Measurements from ENCODE around the gene CDH4. TPM values are rescaled to one million over a fixed set of nuclear protein-coding genes. Genes with fewer than 3 reads are reported as not detected.
A peak's percentile ranks its signal among the peaks of the same experiment; 100 is the strongest.

CDH4 gene
- total RNA-seq, 1 experiment from 2014 or later: 3.9 TPM

DNA sequence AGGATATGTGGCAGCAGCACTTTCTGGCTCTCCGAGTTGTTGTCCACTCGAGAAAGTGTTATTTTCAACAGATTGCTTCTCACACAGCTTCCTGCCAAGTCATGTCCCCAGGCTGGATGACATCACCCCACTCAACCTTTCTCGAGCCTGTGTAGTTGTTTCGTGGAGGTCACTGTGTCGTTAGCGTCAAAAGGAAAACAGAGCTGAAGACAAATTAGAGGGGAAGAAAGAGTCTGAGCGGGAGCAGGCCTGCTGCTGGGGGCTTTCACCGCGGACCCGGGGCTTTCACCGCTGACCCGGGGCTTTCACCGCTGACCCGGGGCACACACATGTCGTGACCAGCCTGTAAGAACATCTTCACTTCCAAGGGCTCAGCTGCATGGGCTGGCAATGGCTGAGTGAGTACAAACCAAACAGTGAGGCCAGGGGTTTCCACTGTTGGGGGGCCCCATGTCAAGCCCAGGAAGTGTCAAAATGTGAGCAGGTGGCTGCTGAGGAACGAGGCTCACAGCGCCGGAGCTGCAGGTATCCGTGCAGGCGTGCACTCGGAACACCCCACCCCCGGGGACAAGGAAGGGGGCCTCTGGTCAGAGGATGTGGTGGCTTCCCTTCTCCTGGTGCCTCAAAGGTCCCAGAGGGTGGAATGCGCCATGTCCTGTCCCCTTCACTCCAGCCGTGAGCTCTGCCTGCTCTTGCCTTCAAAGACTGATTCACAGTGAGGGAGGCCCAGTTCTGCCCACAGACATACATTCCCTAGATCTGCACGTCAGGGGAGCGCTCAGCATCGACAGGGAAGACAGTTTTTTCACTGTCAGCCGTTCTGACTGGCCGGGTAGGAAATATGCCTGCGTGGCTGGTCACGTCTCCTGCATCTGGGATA lies 447.7 kb downstream of the CDH4 start:
- Histone ChIP-seq H3K36me3 (replicated peaks; ENCODE audit: control insufficient read depth, insufficient read depth, low read length) (no peaks in the 10 kb centered on the region), H3K27me3 (ENCODE audit: control insufficient read depth, insufficient read depth, low read length) (no peaks in the 10 kb centered on the region; the same call in 1 of the 2 replicates), H3K4me3 (ENCODE audit: insufficient read depth, low read depth, low read length) (no peak overlapping the region)
- no peak for DNase-seq

DNA sequence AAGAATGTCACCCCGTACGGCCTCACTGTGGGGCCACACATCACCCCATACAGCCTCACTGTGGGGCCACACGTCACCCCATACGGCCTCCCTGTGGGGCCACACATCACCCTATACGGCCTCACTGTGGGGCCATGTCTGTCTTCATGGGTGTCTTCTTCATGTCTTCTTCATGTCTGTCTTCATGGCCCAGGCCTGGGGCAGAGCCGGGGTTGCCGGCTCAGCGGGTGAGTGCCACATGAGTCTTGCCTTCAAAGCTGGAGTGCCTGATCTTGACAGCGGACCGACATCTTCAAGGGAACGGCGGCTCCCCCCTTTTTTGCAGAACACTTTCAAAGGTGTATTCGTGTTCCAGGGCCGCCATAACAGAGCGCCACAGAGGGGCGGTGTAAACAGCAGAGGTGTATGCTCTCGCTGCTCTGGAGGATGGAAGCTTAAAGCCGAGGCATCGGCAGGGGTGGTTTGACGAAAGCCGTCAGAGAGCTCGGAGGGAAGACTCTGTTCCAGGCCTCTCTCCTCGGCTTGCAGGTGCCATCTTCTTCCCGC lies 448.6 kb downstream of the CDH4 start:
- DNase-seq: no peak
- no peak overlapping the region for H3K4me3 ChIP-seq (ENCODE audit: insufficient read depth, low read depth, low read length)
- no peaks in the 10 kb centered on the region for H3K36me3 ChIP-seq (replicated peaks; ENCODE audit: control insufficient read depth, insufficient read depth, low read length)
- H3K27me3 ChIP-seq (ENCODE audit: control insufficient read depth, insufficient read depth, low read length): no peaks in the 10 kb centered on the region; the same call in 1 of the 2 replicates

DNA sequence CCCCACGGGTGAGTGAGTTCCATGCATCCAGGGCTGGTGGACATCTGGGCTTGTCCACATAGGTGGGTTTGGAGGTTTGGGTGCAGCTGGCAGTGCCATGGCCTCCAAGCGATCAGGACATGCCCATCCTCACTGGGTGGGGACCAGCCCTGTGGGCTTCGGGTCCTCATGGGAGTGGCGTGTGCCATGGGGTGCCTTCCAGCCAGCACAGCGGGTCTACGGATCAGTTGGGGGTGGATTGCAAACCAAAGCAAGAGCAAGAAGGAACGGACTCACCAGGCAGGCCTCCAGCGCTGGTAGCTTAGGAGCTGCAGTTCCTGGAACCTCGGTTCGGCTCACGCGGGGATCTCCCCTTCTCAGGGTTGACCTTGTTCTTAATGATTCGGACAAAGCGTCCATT lies 449.3 kb downstream of the CDH4 start:
- H3K36me3 ChIP-seq (replicated peaks; ENCODE audit: control insufficient read depth, insufficient read depth, low read length): no peaks in the 10 kb centered on the region
- H3K4me3 ChIP-seq (ENCODE audit: insufficient read depth, low read depth, low read length): no peak overlapping the region
- no peaks in the 10 kb centered on the region; the same call in 1 of the 2 replicates for H3K27me3 ChIP-seq (ENCODE audit: control insufficient read depth, insufficient read depth, low read length)
- DNase-seq: no peak

DNA sequence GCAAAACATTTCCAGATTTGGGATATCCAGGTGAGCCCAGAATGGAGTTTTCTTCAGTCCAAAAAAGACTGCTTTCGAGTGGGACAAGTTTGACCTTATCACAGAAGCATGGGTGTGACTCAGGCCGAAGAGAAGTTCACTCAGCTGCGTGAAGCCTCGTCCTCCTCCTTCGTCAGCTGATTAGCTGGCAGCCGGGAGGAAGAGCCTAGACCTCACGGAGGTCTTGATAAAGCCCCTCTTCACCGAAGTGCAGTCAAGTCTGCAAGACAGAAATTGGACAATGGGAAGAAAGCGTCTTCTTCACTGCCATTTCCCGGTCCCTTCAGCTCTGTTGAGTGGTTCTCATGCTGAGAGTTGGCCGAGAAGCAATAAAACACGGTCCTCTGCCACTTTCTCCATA lies 449.7 kb downstream of the CDH4 start:
- DNase-seq: no peak
- Histone ChIP-seq H3K4me3 (ENCODE audit: insufficient read depth, low read depth, low read length) (no peak overlapping the region), H3K36me3 (replicated peaks; ENCODE audit: control insufficient read depth, insufficient read depth, low read length) (no peaks in the 10 kb centered on the region), H3K27me3 (ENCODE audit: control insufficient read depth, insufficient read depth, low read length) (no peaks in the 10 kb centered on the region; the same call in 1 of the 2 replicates)

DNA sequence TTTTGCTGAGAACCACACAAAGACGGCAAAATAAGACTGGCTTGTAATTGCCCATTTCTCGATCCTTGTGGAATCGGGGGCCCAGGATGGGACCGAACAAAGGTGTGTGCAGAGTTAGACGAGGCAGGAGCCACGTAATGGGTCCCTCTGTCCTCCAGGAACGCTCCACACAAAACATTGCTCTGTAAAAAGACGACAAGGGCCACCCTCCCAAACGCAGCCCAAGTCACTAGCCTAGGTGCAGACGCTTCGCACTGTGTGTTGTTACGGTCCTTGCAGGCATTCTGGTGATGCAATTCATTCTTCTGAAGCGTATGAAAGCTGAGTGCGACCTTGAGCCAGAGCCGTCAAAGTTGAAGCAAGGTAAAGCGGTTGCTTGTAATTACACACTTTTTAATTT lies 450.2 kb downstream of the CDH4 start:
- no peaks in the 10 kb centered on the region for H3K36me3 ChIP-seq (replicated peaks; ENCODE audit: control insufficient read depth, insufficient read depth, low read length)
- H3K27me3 ChIP-seq (ENCODE audit: control insufficient read depth, insufficient read depth, low read length): no peaks in the 10 kb centered on the region; the same call in 1 of the 2 replicates
- no peak for DNase-seq
- H3K4me3 ChIP-seq (ENCODE audit: insufficient read depth, low read depth, low read length): no peak overlapping the region

DNA sequence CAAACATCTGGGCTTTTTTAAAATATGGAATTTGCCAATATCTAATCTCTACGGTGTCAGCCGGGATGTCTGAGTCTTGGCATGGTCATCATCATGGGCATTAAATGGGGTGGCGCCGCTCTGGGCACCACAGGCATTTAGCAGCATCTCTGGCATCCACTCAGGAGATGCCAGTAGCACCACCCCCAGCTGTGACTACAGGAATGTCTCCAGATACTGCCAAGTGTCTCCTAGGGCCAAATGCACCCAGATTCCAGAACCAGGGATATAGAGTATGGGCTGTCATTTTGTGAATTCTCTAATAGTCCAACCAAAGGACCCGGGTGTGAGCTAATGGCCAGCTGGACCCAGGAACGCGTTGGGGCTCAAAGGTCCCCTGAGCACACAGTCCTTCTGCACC lies 452.6 kb downstream of the CDH4 start:
- Histone ChIP-seq H3K4me3 (ENCODE audit: insufficient read depth, low read depth, low read length) (no peak overlapping the region), H3K27me3 (ENCODE audit: control insufficient read depth, insufficient read depth, low read length) (no peaks in the 10 kb centered on the region; the same call in 1 of the 2 replicates), H3K36me3 (replicated peaks; ENCODE audit: control insufficient read depth, insufficient read depth, low read length) (no peaks in the 10 kb centered on the region)
- DNase-seq: no peak

DNA sequence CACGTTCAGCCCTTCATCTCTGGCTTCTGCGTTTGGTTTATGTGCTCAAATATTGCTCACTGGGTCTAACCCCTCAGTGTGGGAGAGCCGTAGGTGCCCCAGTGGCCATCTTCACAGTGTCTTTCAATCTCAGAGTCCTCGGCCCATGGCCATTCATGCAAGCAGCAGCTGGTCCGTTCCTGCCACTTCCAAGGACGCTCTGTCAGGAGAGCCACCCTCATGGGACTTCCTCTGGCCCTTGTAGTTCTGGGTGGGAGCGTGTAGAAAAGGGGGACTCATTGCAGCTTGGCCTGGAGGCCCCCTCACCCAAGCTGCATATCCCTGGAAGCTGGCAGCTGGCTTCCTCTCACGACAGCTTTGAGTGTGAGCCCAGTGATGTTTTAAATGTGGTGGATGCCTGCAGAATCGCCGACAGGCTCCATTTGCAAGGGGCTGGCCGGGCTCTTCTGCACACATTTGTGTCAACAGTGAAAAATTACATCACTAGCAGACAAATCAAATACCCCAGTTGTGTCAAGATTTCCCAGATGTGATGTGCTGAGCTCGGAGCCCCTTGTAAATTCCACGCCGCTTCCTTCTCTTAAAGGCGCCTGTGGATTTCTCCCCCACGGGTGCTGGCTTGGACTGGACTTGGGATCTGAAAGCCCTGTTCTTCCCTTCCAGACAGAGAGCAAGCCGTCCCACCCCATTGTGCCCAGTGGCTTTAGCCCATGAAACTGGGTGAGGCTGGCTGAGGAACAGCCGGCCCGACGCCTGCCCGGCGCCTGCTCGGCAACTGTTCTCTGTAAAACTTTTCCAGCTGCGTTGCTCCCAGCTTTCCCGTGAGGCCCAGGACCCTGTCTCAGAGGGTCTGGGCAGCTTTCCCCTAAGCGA lies 453.6 kb downstream of the CDH4 start:
- Histone ChIP-seq H3K4me3 (ENCODE audit: insufficient read depth, low read depth, low read length) (no peak overlapping the region), H3K36me3 (replicated peaks; ENCODE audit: control insufficient read depth, insufficient read depth, low read length) (no peaks in the 10 kb centered on the region), H3K27me3 (ENCODE audit: control insufficient read depth, insufficient read depth, low read length) (no peaks in the 10 kb centered on the region; the same call in 1 of the 2 replicates)
- DNase-seq: peak; percentile 49

DNA sequence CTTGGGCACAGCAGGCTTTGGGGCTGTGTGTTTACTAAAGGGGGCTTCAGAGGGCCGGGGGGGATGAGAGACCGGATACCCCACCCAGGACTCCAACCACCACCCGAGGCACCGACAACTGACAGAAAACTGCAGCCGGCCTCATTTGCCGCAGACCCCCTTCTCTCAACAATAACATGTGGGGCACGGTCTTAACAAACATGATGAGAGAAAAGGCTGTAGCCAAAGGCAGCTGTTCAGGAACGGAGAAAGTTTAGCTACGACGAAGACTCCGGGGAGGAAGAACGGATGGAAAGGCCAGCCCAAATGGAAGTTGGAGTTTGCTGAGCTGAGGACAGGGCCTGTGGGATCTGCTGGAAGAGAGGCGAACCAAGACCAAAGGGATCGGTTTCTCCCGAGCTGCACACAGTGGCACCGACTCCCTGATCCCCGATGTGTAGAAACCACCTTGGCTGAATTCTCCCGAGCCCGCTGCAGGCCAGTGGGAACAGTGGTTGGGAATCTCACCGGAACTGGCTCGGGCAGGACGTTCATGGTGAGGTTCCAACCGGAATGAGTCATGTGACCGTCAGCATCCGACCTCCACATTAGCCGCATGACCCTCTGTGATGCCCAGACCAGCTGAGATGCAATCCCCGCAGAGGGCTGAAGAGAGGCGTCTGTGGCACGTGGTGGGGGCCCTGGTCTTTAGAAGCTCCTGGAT lies 454.3 kb downstream of the CDH4 start:
- H3K4me3 ChIP-seq (ENCODE audit: insufficient read depth, low read depth, low read length): no peak overlapping the region
- no peaks in the 10 kb centered on the region; the same call in 1 of the 2 replicates for H3K27me3 ChIP-seq (ENCODE audit: control insufficient read depth, insufficient read depth, low read length)
- no peaks in the 10 kb centered on the region for H3K36me3 ChIP-seq (replicated peaks; ENCODE audit: control insufficient read depth, insufficient read depth, low read length)
- DNase-seq: no peak

DNA sequence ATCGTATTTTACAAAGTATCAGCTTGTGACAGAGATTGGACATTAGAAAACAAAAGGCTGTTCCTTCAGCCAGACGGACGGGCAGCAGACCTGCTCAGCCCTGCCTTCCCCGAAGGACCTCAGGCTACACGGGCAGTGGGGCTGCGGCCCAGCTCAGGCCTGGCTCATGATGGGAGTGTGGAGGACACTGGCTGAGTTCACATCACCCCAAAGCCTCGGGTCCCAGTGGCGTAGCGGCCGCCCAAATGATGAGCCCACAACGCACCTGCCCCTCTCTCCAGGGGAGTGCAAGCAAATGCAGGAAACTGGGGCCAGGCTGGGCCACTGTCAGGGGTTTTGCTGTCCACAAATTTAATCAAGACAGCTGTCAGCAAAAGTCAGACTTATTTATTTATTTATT lies 456.8 kb downstream of the CDH4 start:
- DNase-seq: no peak
- Histone ChIP-seq H3K4me3 (ENCODE audit: insufficient read depth, low read depth, low read length) (no peak overlapping the region), H3K27me3 (ENCODE audit: control insufficient read depth, insufficient read depth, low read length) (no peaks in the 10 kb centered on the region), H3K36me3 (replicated peaks; ENCODE audit: control insufficient read depth, insufficient read depth, low read length) (no peaks in the 10 kb centered on the region)

DNA sequence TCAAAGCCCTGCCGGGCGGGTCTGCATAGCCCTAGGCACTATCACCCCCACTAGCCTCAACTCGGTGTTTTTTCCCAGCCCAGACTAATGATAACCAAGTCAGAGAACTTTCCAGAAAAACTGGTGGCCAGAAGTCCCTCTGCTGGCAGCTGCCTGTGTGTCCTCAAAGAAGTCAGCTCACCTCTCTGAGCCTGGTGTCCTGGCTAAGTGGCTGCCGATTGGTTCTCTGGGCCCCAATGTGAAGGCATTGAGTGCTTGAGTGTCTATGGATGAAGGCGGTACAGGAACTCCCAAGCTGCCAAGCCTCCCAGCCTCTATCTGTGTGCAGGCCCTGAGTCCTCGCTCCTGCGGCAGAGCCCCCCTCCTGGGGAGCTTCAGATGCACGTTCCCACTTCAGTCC lies 458.0 kb downstream of the CDH4 start:
- no peaks in the 10 kb centered on the region for H3K36me3 ChIP-seq (replicated peaks; ENCODE audit: control insufficient read depth, insufficient read depth, low read length)
- no peaks in the 10 kb centered on the region for H3K27me3 ChIP-seq (ENCODE audit: control insufficient read depth, insufficient read depth, low read length)
- H3K4me3 ChIP-seq (ENCODE audit: insufficient read depth, low read depth, low read length): no peak overlapping the region
- peak; percentile 52 for DNase-seq

DNA sequence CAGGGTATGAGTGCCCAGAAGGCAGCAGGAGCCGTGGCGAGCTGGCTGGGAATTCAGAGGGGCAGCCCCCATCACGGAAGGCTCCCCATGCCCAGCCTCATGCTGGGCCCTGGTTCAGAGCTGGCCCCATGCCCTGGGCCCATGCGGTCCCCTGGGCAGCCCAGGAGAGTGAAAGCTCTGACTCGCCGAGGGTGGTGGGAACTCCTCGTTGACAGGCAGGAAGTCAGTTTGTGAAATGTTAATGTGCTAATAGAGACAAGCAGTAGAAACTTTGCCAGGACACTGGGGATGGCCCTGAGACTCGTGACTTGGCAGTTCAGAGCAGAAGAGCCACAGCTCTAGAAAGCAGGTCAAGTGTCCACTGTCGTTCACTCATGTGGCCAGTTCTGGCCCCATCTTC lies 460.6 kb downstream of the CDH4 start:
- no peaks in the 10 kb centered on the region for H3K36me3 ChIP-seq (replicated peaks; ENCODE audit: control insufficient read depth, insufficient read depth, low read length)

DNA sequence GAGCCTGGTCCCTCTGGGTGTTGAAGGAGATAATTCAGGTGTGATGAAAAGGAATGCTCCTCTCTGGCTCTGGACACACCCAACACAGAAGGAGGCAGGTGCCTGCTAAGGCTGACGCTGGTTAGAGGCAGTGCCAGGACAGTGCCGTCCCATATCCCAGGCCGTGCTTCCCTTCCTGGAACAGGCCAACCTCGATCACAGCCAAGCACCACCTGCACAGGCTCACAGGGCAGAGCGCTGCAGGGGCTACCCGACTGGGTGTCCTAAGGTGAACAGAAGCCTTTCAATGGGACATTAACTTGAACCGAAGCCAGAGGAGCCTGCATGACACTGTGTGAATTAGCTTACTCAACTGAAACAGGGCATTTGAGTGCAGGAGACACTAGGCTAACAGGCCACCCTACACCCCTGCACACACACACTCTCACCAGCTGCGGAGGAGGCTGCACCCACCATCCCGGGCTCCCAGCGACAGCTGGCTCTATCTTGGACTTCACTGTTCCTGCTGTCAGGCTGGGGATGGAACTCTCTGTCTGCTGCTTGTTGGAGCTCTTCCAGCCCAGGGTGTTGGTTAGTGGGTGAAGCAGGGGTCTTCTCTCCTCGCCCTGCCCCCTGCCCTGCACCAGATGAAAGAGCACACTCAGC lies 466.4 kb downstream of the CDH4 start:
- peak; percentile 47 for DNase-seq
- H3K36me3 ChIP-seq (replicated peaks; ENCODE audit: control insufficient read depth, insufficient read depth, low read length): no peaks in the 10 kb centered on the region
- H3K27me3 ChIP-seq (ENCODE audit: control insufficient read depth, insufficient read depth, low read length): no peaks in the 10 kb centered on the region
- H3K4me3 ChIP-seq (ENCODE audit: insufficient read depth, low read depth, low read length): no peak overlapping the region

More for the DNA sequence above, 460.6 kb downstream of the CDH4 start:
- DNase-seq: no peak
- H3K4me3 ChIP-seq (ENCODE audit: insufficient read depth, low read depth, low read length): no peak overlapping the region
- H3K27me3 ChIP-seq (ENCODE audit: control insufficient read depth, insufficient read depth, low read length): no peaks in the 10 kb centered on the region

DNA sequence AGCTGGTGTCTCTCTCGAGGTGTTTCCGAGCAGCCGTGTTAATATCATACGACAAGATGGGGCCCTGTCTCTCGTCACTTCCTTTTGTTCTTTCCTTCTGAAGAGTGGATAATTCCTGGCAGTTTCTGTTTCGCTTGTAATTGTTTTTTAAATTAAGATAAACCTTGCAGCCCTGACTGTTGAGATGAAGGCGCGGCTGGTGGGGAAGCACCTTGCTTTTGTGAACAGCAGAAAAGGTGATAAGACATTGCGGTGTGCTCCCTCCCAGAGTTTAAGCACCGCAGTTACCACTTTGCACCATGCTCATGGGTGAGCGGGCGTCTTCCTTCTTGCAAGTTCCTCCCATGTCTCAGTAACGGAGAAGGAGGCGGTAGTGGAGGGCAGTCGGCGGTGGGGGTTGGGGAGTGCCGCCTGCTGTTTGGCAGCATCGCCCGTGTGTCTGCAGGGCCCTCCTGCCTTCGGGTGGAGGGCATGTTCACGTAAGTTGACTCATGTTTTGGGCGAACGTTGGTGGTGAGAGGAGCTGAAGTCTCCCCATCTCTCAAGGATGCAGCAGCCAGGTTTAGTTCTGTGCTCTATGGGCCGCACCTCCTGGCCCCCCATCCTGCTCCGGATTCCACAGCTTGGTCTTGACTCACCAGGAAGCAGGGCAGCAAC lies 467.8 kb downstream of the CDH4 start:
- H3K27me3 ChIP-seq (ENCODE audit: control insufficient read depth, insufficient read depth, low read length): no peaks in the 10 kb centered on the region
- H3K4me3 ChIP-seq (ENCODE audit: insufficient read depth, low read depth, low read length): no peak overlapping the region
- no peaks in the 10 kb centered on the region for H3K36me3 ChIP-seq (replicated peaks; ENCODE audit: control insufficient read depth, insufficient read depth, low read length)
- DNase-seq: peak; percentile 80
